ENCODE measurements around the gene SOD2. TPM values are rescaled to one million over a fixed set of nuclear protein-coding genes. Genes with fewer than 3 reads are reported as not detected.
A peak's percentile ranks its signal among the peaks of the same experiment; 100 is the strongest.

SOD2 gene
- total and polyA plus RNA-seq, 2 of the 13 experiments (the other 11 are each of a cell fraction or from before 2014, with no cell fraction given): 304 to 309 TPM

DNA sequence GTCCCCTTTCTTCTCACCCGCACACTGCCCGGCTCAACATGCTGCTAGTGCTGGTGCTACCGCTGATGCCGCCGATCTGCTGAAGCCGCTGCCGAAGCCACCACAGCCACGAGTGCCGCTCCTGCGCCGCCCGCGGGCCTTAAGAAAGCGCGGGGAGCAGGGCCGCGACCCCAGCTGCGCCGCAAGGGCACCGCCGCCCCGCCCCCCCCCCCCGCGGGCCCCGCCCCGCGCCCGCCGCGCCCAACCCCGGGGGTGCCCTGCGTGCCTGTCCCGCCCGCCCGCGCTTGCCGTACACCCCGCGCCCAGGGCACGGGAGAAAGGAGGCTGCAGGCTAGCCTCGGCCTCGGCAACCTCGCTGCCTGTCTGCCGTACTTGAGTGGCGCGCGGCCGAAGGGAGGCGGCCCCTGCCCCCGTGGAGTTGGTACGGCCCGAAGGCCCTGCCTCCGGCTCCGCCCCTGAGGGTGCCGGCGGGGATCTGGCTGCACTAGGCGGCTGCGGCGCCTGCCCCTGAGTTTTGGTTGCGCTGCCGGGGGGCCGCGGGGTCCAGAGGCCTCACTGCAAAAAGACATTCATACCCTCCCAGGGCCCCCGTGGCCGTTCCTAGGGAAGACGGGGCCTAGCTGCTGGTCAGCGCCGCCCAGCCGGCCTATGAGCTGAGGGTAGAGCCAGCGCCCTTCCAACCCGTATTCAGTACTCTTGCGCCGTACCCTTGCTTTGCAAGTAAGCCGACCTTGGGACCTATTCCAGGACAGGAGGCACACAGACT is at the start of gene SOD2 (continued):
- peak; percentile 28 for TF ChIP-seq HDAC2 (CRISPR knock-in tag; IDR thresholded peaks at IDR 0.05)
- TF ChIP-seq, protein P1, sequence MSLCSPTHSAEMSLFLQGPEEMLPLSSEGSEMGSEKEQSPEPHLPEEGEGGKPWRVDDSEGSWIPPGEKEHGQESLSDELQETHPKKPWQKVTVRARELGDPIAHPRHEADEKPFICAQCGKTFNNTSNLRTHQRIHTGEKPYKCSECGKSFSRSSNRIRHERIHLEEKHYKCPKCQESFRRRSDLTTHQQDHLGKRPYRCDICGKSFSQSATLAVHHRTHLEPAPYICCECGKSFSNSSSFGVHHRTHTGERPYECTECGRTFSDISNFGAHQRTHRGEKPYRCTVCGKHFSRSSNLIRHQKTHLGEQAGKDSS (CRISPR knock-in tag; IDR thresholded peaks at IDR 0.05; ENCODE audit: borderline replicate concordance, low read depth): peak; percentile 53; the same call in 1 of the 2 replicates
- peak; percentile 95 for TF ChIP-seq HIVEP1 (CRISPR knock-in tag; IDR thresholded peaks at IDR 0.05)
- no peak; the same call in 1 of the 2 replicates for TF ChIP-seq CENPBD1 (CRISPR knock-in tag; IDR thresholded peaks at IDR 0.05; ENCODE audit: borderline replicate concordance, low read depth)
- no peak for TF ChIP-seq CERS6 (CRISPR knock-in tag; IDR thresholded peaks at IDR 0.05)
- TF ChIP-seq, protein P2, sequence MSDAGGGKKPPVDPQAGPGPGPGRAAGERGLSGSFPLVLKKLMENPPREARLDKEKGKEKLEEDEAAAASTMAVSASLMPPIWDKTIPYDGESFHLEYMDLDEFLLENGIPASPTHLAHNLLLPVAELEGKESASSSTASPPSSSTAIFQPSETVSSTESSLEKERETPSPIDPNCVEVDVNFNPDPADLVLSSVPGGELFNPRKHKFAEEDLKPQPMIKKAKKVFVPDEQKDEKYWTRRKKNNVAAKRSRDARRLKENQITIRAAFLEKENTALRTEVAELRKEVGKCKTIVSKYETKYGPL (CRISPR knock-in tag; IDR thresholded peaks at IDR 0.05): peak; percentile 25
- no peak for TF ChIP-seq CBX2 (IDR thresholded peaks at IDR 0.05; ENCODE audit: low read depth, low read length)
- no peak for TF ChIP-seq CBX2 (CRISPR knock-in tag; IDR thresholded peaks at IDR 0.05; ENCODE audit: low read depth)
- TF ChIP-seq ZNF337 (CRISPR knock-in tag; IDR thresholded peaks at IDR 0.05; ENCODE audit: borderline replicate concordance, low read depth): peak; percentile 94; the same call in 1 of the 2 replicates
- peak; percentile 90 for TF ChIP-seq ZNF317 (CRISPR knock-in tag; IDR thresholded peaks at IDR 0.05)
- peak; percentile 67 for TF ChIP-seq ZNF616 (CRISPR knock-in tag; IDR thresholded peaks at IDR 0.05; ENCODE audit: low read depth)
- TF ChIP-seq AGO2 (optimal IDR thresholded peaks at IDR 0.05; ENCODE audit: low read depth, low read length): peak; percentile 90
- peak; percentile 76 for TF ChIP-seq TFDP2 (CRISPR knock-in tag; IDR thresholded peaks at IDR 0.05)
- TF ChIP-seq ZNF7 (CRISPR knock-in tag; IDR thresholded peaks at IDR 0.05): peak; percentile 8; the same call in 1 of the 2 replicates
- TF ChIP-seq, protein P3, sequence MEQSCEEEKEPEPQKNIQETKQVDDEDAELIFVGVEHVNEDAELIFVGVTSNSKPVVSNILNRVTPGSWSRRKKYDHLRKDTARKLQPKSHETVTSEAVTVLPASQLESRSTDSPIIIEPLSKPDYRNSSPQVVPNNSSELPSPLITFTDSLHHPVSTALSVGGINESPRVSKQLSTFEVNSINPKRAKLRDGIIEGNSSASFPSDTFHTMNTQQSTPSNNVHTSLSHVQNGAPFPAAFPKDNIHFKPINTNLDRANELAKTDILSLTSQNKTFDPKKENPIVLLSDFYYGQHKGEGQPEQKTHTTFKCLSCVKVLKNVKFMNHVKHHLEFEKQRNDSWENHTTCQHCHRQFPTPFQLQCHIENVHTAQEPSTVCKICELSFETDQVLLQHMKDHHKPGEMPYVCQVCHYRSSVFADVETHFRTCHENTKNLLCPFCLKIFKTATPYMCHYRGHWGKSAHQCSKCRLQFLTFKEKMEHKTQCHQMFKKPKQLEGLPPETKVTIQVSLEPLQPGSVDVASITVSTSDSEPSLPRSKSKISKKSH (CRISPR knock-in tag; IDR thresholded peaks at IDR 0.05; ENCODE audit: borderline replicate concordance): peak; percentile 56; the same call in 1 of the 2 replicates
- TF ChIP-seq NR1H2 (CRISPR knock-in tag; IDR thresholded peaks at IDR 0.05; ENCODE audit: borderline replicate concordance, low read depth): peak; percentile 64; the same call in 1 of the 2 replicates
- no peak for TF ChIP-seq ZNF354B (CRISPR knock-in tag; IDR thresholded peaks at IDR 0.05)
- TF ChIP-seq ELK4 (CRISPR knock-in tag; IDR thresholded peaks at IDR 0.05; ENCODE audit: borderline replicate concordance): no peak; the same call in 1 of the 2 replicates
- peak; percentile 86; the same call in 1 of the 2 replicates for TF ChIP-seq ETS1 (CRISPR knock-in tag; IDR thresholded peaks at IDR 0.05)
- no peak for TF ChIP-seq ZNF326 (CRISPR knock-in tag; IDR thresholded peaks at IDR 0.05; ENCODE audit: borderline replicate concordance)
